IMR-90 (cell line): ENCODE data around the gene DCTD. TPM values are rescaled to one million over a fixed set of nuclear protein-coding genes. Genes with fewer than 3 reads are reported as not detected.

ENCODE experiments used
- ATAC-seq: fragments of 200-7000 bp; cut with Tn5 transposase; 2 replicates; pipeline ENCODE4 v1.9.1; 2020; ENCODE audit warnings: low read depth, mild to moderate bottlenecking, moderate library complexity
- BruUV-seq: library from RNA; stranded (reverse); fragments of 400-500 nt; replicated peaks from 2 replicates; lab custom pipeline; 2021; lab: Mats Ljungman, UMichigan
- CTCF ChIA-PET: fragments of 300-600 bp; formaldehyde crosslinking; extraction: SDS; loops from one replicate; lab custom pipeline; 2021; ENCODE audit warnings: antibody characterized with exemption; lab: Yijun Ruan, JAX
- POLR2A ChIA-PET: fragments of 300-600 bp; sonication (Branson Sonifier 250); formaldehyde crosslinking; loops from one replicate; lab custom pipeline; 2022; ENCODE audit warnings: antibody characterized with exemption; ENCODE audit not compliant: unreplicated experiment; lab: Charles Lee
- DNase-seq: peaks from one replicate; pipeline ENCODE4 v3.0.0; 2013
- H2AFZ ChIP-seq: replicated peaks from 2 replicates; pipeline ENCODE3; 2013; ENCODE audit warnings: low read length, mild to moderate bottlenecking; ENCODE audit not compliant: poor library complexity
- H2AK5ac ChIP-seq: 2 replicates; pipeline ENCODE4 v1.6.1; 2013; ENCODE audit warnings: low read depth, low read length, inconsistent platforms
- H2AK9ac ChIP-seq: replicated peaks from 2 replicates; pipeline ENCODE3; 2013; ENCODE audit warnings: mild to moderate bottlenecking, low read depth, low read length, moderate library complexity; ENCODE audit not compliant: poor library complexity
- H2BK120ac ChIP-seq: 2 replicates; pipeline ENCODE4 v1.6.1; 2013; ENCODE audit warnings: low read depth, low read length, inconsistent platforms
- H2BK15ac ChIP-seq: 3 replicates; pipeline ENCODE4 v1.6.1; 2013; ENCODE audit warnings: low read depth, low read length, inconsistent platforms
- H2BK20ac ChIP-seq: 2 replicates; pipeline ENCODE4 v1.6.1; 2013; ENCODE audit warnings: low read depth, mild to moderate bottlenecking, inconsistent platforms, low read length, moderate library complexity
- H2BK5ac ChIP-seq: 2 replicates; pipeline ENCODE4 v1.6.1; 2013; ENCODE audit warnings: mild to moderate bottlenecking, low read depth, low read length, inconsistent platforms; ENCODE audit not compliant: poor library complexity, severe bottlenecking
- H3K14ac ChIP-seq: replicated peaks from 2 replicates; pipeline ENCODE4 v1.6.1; 2013; ENCODE audit warnings: low read depth, low read length, inconsistent platforms
- H3K18ac ChIP-seq: 2 replicates; pipeline ENCODE4 v1.6.1; 2013; ENCODE audit warnings: low read depth, low read length, control low read depth
- H3K23ac ChIP-seq: 2 replicates; pipeline ENCODE4 v1.6.1; 2013; ENCODE audit warnings: low read depth, low read length, inconsistent platforms
- H3K27ac ChIP-seq: 2 replicates; pipeline ENCODE4 v1.5.1; 2013; ENCODE audit warnings: mild to moderate bottlenecking, control low read depth, low read length; ENCODE audit not compliant: insufficient read depth
- H3K27me3 ChIP-seq: 2 replicates; pipeline ENCODE4 v1.6.1; 2013; ENCODE audit warnings: low read length; ENCODE audit not compliant: control insufficient read depth, insufficient read depth
- H3K36me3 ChIP-seq: 2 replicates; pipeline ENCODE4 v1.6.1; 2013; ENCODE audit warnings: low read length, mixed read lengths; ENCODE audit not compliant: control insufficient read depth, insufficient read depth
- H3K4ac ChIP-seq: 2 replicates; pipeline ENCODE4 v1.6.1; 2013; ENCODE audit warnings: low read depth, low read length, inconsistent platforms
- H3K4me1 ChIP-seq: 2 replicates; pipeline ENCODE4 v1.6.1; 2013; ENCODE audit warnings: low read length, mixed read lengths; ENCODE audit not compliant: control insufficient read depth, insufficient read depth
- H3K4me2 ChIP-seq: 2 replicates; pipeline ENCODE4 v1.6.1; 2013; ENCODE audit warnings: low read depth, mild to moderate bottlenecking, control low read depth, low read length, moderate library complexity
- H3K4me3 ChIP-seq: 2 replicates; pipeline ENCODE4 v1.5.1; 2013; ENCODE audit warnings: low read depth, mild to moderate bottlenecking, control low read depth, low read length, moderate library complexity; ENCODE audit not compliant: insufficient read depth
- H3K56ac ChIP-seq: 2 replicates; pipeline ENCODE4 v1.6.1; 2013; ENCODE audit warnings: low read length, inconsistent platforms; ENCODE audit not compliant: insufficient read depth; ENCODE audit errors: extremely low read depth
- H3K79me1 ChIP-seq, 2 experiments: 2 replicates each; pipeline ENCODE4 v1.6.1; 2013; ENCODE audit warnings: low read length in 2 of 2, inconsistent platforms in 1 of 2, low read depth in 1 of 2
- H3K9ac ChIP-seq: 2 replicates; pipeline ENCODE4 v1.6.1; 2013; ENCODE audit warnings: low read depth, low read length, control low read depth
- H3K9me1 ChIP-seq: 2 replicates; pipeline ENCODE4 v1.6.1; 2013; ENCODE audit warnings: low read length, inconsistent platforms; ENCODE audit not compliant: insufficient read depth
- H3K9me3 ChIP-seq: 2 replicates; pipeline ENCODE4 v1.6.1; 2013; ENCODE audit warnings: low read length; ENCODE audit not compliant: control insufficient read depth, insufficient read depth
- H4K20me1 ChIP-seq: 2 replicates; pipeline ENCODE4 v1.6.1; 2013; ENCODE audit warnings: low read length, inconsistent platforms; ENCODE audit not compliant: insufficient read depth
- H4K5ac ChIP-seq: 2 replicates; pipeline ENCODE4 v1.6.1; 2013; ENCODE audit warnings: mild to moderate bottlenecking, low read depth, low read length, control low read depth
- H4K8ac ChIP-seq, 2 experiments: 2 replicates each; pipeline ENCODE4 v1.6.1; 2013; ENCODE audit warnings: low read depth in 2 of 2, low read length in 2 of 2, control low read depth in 1 of 2, inconsistent platforms in 1 of 2
- H4K91ac ChIP-seq: 2 replicates; pipeline ENCODE4 v1.6.1; 2013; ENCODE audit warnings: low read depth, low read length, inconsistent platforms; ENCODE audit not compliant: insufficient read depth
- BHLHE40 ChIP-seq: fragments of 150-350 bp; IDR thresholded peaks from 2 replicates; pipeline ENCODE4 v1.6.1; 2016; ENCODE audit warnings: mild to moderate bottlenecking, low read depth, low read length
- CTCF ChIP-seq: conservative IDR thresholded peaks from 2 replicates; pipeline ENCODE4 v1.5.1; 2012; ENCODE audit warnings: mild to moderate bottlenecking, low read depth, low read length, improper control_type of control experiment
- MAFK ChIP-seq: IDR thresholded peaks from 2 replicates; pipeline ENCODE4 v1.6.1; 2012; ENCODE audit warnings: low read depth, low read length, improper control_type of control experiment
- MAZ ChIP-seq: IDR thresholded peaks from 2 replicates; pipeline ENCODE4 v1.6.1; 2012; ENCODE audit warnings: low read depth, mild to moderate bottlenecking, low read length, improper control_type of control experiment, moderate library complexity, borderline replicate concordance
- MXI1 ChIP-seq: IDR thresholded peaks from 2 replicates; pipeline ENCODE4 v1.6.1; 2012; ENCODE audit warnings: low read depth, mild to moderate bottlenecking, low read length, moderate library complexity, borderline replicate concordance
- RAD21 ChIP-seq: IDR thresholded peaks from 2 replicates; pipeline ENCODE4 v1.6.1; 2012; ENCODE audit warnings: low read length, improper control_type of control experiment
- RFX5 ChIP-seq: IDR thresholded peaks from 2 replicates; pipeline ENCODE4 v1.8.0; 2012; ENCODE audit warnings: low read depth, mild to moderate bottlenecking, low read length, moderate library complexity
- SMC3 ChIP-seq: fragments of 150-350 bp; IDR thresholded peaks from 2 replicates; pipeline ENCODE4 v1.6.1; 2016; ENCODE audit warnings: low read depth, mild to moderate bottlenecking, antibody characterized with exemption, low read length, moderate library complexity
- WGBS, 2 experiments: methylation state at CpG; one replicate each; pipeline versions ENCODE4 v1.1.5 to v1.1.7; 2013; ENCODE audit warnings: missing lambda C conversion rate in 2 of 2; ENCODE audit not compliant: insufficient read length in 1 of 2; ENCODE audit errors: extremely low coverage in 2 of 2; 5-methylcytosine and 5-hydroxymethylcytosine counted together
- dilution Hi-C: fragments of 300-500 bp; cut with HindIII; formaldehyde crosslinking; loops from one replicate; pipeline ENCODE4 v1.14.3; 2018; ENCODE audit warnings: low sequenced_read_pairs; ENCODE audit not compliant: unreplicated experiment
- in situ Hi-C: fragments of 300-500 bp; cut with MboI; formaldehyde crosslinking; loops from 3 replicates; pipeline ENCODE4 v1.14.3; 2019; ENCODE audit warnings: low sequenced_read_pairs, inconsistent platforms, mixed read lengths
- intact Hi-C: fragments of 100-400 bp; cut with micrococcal nuclease; formaldehyde crosslinking; loops from 2 replicates; pipeline ENCODE4 v1.10.0; 2022
- polyA plus RNA-seq, 3 experiments: library from polyadenylated mRNA; depleted of rRNA; stranded (reverse); fragments of >200 nt; gene quantifications; 2 replicates each; pipeline ENCODE4 v1.2.3, GENCODE V29; 2012; ENCODE audit warnings: low replicate concordance in 1 of 3
- total RNA-seq: library from RNA; depleted of rRNA; stranded (reverse); fragments of >200 nt; gene quantifications from 2 replicates; pipeline ENCODE4 v1.2.3, GENCODE V29; 2012

Gene DCTD
- total and polyA plus RNA-seq, 2 of the 4 experiments (the other 2 are of a cell fraction) = 90.3 to 127 TPM

GRCh38 chr4:182938205-182938645, 21.0 kb upstream of the DCTD start:
- H2BK5ac ChIP-seq = no peak overlapping the region
- peak; percentile 56 for DNase-seq
- ATAC-seq = peak; percentile 99
- WGBS, 2 experiments = no CpG with 5 or more reads among the region's 14 CpGs
- dilution Hi-C loops (no loop called here), intact Hi-C loops (loop anchor here (1.0 to 5.0 kb wide), 3 partner anchors 135 to 459 kb away; no protein-coding TSS in a partner anchor), in situ Hi-C loops (loop anchor here (10.0 kb wide), 1 partner anchor 137 kb away; no protein-coding TSS in a partner anchor)
- peak overlapping the region; percentile 46 for H2AK9ac ChIP-seq
- no peak overlapping the region for H3K27ac ChIP-seq
- H3K4me2 ChIP-seq = peak overlapping the region; percentile 31; the same call in 1 of the 2 replicates
- H3K14ac ChIP-seq = peak overlapping the region; percentile 73; the same call in 1 of the 2 replicates
- H3K23ac ChIP-seq = no peak overlapping the region
- H4K8ac ChIP-seq = peak overlapping the region in 1 of 2 experiments; percentile 74; a peak in 2 of 4 replicates
- peaks cover 11% of the 10 kb centered on the region for H3K27me3 ChIP-seq
- no peaks in the 10 kb centered on the region for H4K20me1 ChIP-seq
- H4K5ac ChIP-seq = no peak overlapping the region
- no peaks in the 10 kb centered on the region for H3K9me1 ChIP-seq
- H2AK5ac ChIP-seq = no peak overlapping the region
- H3K4ac ChIP-seq = peak overlapping the region; percentile 34; the same call in 1 of the 2 replicates
- H3K79me1 ChIP-seq = no peaks in the 10 kb centered on the region
- BruUV-seq = no TSS peak
- peak overlapping the region; percentile 72; the same call in 1 of the 2 replicates for H3K18ac ChIP-seq
- H3K9me3 ChIP-seq = no peaks in the 10 kb centered on the region
- H2AFZ ChIP-seq = peak overlapping the region; percentile 89
- CTCF ChIA-PET = interaction anchor here (0.6 to 3.2 kb wide), 13 partner anchors 9 to 1352 kb away, joined by 3 to 30 read pairs (median 3); no protein-coding TSS in a partner anchor
- no peak overlapping the region for H3K56ac ChIP-seq
- H2BK120ac ChIP-seq = peak overlapping the region; percentile 89
- H3K4me1 ChIP-seq = peaks cover 2% of the 10 kb centered on the region; the same call in 1 of the 2 replicates
- H3K9ac ChIP-seq = peak overlapping the region; percentile 63; the same call in 1 of the 2 replicates
- H2BK15ac ChIP-seq = peak overlapping the region; percentile 50; the same call in 1 of the 3 replicates
- H2BK20ac ChIP-seq = peak overlapping the region; percentile 65; the same call in 1 of the 2 replicates
- no peak overlapping the region for H3K4me3 ChIP-seq
- TF ChIP-seq SMC3 (peak; percentile 92), MAFK (no peak), MAZ (peak; percentile 17; the same call in 1 of the 2 replicates), BHLHE40 (peak; percentile 80; the same call in 1 of the 2 replicates), CTCF (peak; percentile 90), RFX5 (no peak), RAD21 (peak; percentile 95), MXI1 (no peak)
- peak overlapping the region; percentile 42; the same call in 1 of the 2 replicates for H4K91ac ChIP-seq
- no peaks in the 10 kb centered on the region for H3K36me3 ChIP-seq
- POLR2A ChIA-PET = interaction anchor here (0.7 kb wide), 1 partner anchor 471 kb away, joined by 3 read pairs; no protein-coding TSS in a partner anchor
